Natural killer cell (primary cell): Measurements from ENCODE around the gene COL4A1. TPM values are rescaled to one million over a fixed set of nuclear protein-coding genes. Genes with fewer than 3 reads are reported as not detected.

ENCODE experiments used
- ATAC-seq, 3 donors: fragments of 150-1000 bp in 2 of 3; fragments of 200-7000 bp in 1 of 3; cut with Tn5 transposase; 1 replicate in 1 of 3; 2 replicates in 2 of 3; pipeline ENCODE4 v1.10.0; 2021; ENCODE audit warnings: mild to moderate bottlenecking in 2 of 3, moderate library complexity in 2 of 3
- DNase-seq, 2 donors: peaks; one replicate each; pipeline versions ENCODE4 v3.0.0 to v3.0.0-alpha.2; 2013 to 2021; ENCODE audit warnings: mixed read lengths in 1 of 2
- H3K27ac ChIP-seq: one replicate; pipeline ENCODE4 v1.5.1; 2013; ENCODE audit warnings: mild to moderate bottlenecking, low read length
- H3K27me3 ChIP-seq: one replicate; pipeline ENCODE4 v1.6.1; 2013; ENCODE audit warnings: low read length; ENCODE audit not compliant: control insufficient read depth, insufficient read depth
- H3K36me3 ChIP-seq: one replicate; pipeline ENCODE4 v1.6.1; 2013; ENCODE audit warnings: low read length; ENCODE audit not compliant: control insufficient read depth, insufficient read depth
- H3K4me1 ChIP-seq: one replicate; pipeline ENCODE4 v1.6.1; 2013; ENCODE audit warnings: low read length; ENCODE audit not compliant: control insufficient read depth, insufficient read depth
- H3K4me3 ChIP-seq: one replicate; pipeline ENCODE4 v1.5.1; 2013; ENCODE audit warnings: low read length
- H3K9me3 ChIP-seq: one replicate; pipeline ENCODE4 v1.6.1; 2013; ENCODE audit warnings: low read length; ENCODE audit not compliant: control insufficient read depth, insufficient read depth
- H3K27ac Mint-ChIP-seq, 2 donors: one replicate each; pipeline ENCODE4 v1.8.0; 2022; ENCODE audit warnings: mild to moderate bottlenecking in 2 of 2, mixed read lengths in 2 of 2, moderate library complexity in 1 of 2
- H3K27me3 Mint-ChIP-seq, 2 donors: one replicate each; pipeline ENCODE4 v1.8.0; 2022; ENCODE audit warnings: low read depth in 2 of 2, mixed read lengths in 2 of 2
- H3K36me3 Mint-ChIP-seq: one replicate; pipeline ENCODE4 v1.8.0; 2022; ENCODE audit warnings: mixed read lengths
- H3K4me1 Mint-ChIP-seq, 2 donors: one replicate each; pipeline ENCODE4 v1.8.0; 2022; ENCODE audit warnings: mixed read lengths in 2 of 2
- H3K4me3 Mint-ChIP-seq: one replicate; pipeline ENCODE4 v1.8.0; 2022; ENCODE audit warnings: mild to moderate bottlenecking, moderate library complexity, mixed read lengths
- H3K9me3 Mint-ChIP-seq, 2 donors: one replicate each; pipeline ENCODE4 v1.8.0; 2022; ENCODE audit warnings: mixed read lengths in 2 of 2
- WGBS: methylation state at CpG from one replicate; pipeline ENCODE4 v1.1.7; 2013; ENCODE audit warnings: missing lambda C conversion rate; ENCODE audit not compliant: insufficient coverage; 5-methylcytosine and 5-hydroxymethylcytosine counted together
- intact Hi-C: fragments of 100-400 bp; cut with micrococcal nuclease; formaldehyde crosslinking; loops from one replicate; pipeline ENCODE4 v1.14.2; 2022
- total RNA-seq, 4 donors: library from RNA; stranded (reverse); fragments of 120-200 nt in 1 of 4; gene quantifications; one replicate each; pipeline versions ENCODE4 v1.2.3 to v1.2.4, GENCODE V29; 2013 to 2022
- TF ChIP-seq, protein P1 (sequence below): fragments of 200-600 bp; IDR thresholded peaks from one replicate; pipeline ENCODE4 v1.8.0; 2022; ENCODE audit warnings: antibody characterized with exemption

The COL4A1 gene
- total RNA-seq, 3 donors from 2014 or later (not counting 1 experiment from before 2014, with no cell fraction given) = not detected

DNA sequence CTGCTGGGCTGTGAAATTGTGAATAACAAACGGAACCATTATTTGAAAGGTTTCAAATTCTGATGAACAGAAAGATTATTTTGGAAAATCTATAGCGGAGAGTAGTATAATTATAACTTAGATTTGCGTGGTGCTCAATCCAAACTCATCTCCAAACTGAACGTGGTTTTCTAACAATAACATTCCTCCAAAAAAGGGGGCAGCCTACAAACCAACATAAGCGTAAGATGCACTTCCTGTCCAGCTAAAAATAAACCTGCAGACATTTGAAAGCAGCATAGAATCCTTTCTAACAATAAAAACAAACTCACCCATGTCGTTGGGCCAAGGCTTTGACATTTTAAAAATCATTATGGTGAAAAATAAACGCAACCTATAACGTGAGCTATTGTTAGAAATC, 178.4 kb downstream of the COL4A1 start:
- 45% methylated on average over 6 of the region's 8 CpGs for WGBS
- intact Hi-C loops = no loop called here
- no peak overlapping the region for H3K4me3 Mint-ChIP-seq

DNA sequence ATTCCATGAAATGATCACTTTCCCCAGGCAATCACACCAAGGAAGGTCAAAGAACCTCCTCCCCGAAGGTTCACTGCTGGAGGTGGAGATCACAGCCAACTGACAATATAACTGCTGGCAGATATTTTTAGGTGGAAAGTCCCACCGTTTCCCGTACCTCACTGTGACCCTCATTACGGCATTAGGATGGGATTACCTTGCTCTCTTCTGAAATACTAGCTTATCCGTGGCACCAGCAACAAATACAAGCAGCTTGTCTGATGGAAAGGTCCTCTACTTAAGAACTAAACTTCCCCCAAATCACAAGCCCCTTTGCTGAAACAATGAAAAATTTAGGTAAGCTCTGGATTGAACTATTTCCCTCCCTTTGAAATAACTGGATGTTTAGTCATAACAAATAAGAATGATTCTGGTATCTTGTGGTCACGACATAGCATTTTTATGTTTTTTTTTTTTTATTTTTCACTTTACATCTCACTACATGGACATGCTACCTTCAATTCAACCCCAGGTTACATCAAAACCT, 178.9 kb downstream of the COL4A1 start:
- no peak overlapping the region for H3K4me3 Mint-ChIP-seq
- intact Hi-C loops = no loop called here
- no peak overlapping the region for H3K4me3 ChIP-seq
- DNase-seq = no peak
- TF ChIP-seq, protein P1, sequence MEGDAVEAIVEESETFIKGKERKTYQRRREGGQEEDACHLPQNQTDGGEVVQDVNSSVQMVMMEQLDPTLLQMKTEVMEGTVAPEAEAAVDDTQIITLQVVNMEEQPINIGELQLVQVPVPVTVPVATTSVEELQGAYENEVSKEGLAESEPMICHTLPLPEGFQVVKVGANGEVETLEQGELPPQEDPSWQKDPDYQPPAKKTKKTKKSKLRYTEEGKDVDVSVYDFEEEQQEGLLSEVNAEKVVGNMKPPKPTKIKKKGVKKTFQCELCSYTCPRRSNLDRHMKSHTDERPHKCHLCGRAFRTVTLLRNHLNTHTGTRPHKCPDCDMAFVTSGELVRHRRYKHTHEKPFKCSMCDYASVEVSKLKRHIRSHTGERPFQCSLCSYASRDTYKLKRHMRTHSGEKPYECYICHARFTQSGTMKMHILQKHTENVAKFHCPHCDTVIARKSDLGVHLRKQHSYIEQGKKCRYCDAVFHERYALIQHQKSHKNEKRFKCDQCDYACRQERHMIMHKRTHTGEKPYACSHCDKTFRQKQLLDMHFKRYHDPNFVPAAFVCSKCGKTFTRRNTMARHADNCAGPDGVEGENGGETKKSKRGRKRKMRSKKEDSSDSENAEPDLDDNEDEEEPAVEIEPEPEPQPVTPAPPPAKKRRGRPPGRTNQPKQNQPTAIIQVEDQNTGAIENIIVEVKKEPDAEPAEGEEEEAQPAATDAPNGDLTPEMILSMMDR = no peak
- no peaks in the 10 kb centered on the region for H3K9me3 Mint-ChIP-seq
- 65% methylated on average over 6 of the region's 6 CpGs for WGBS
- no peak overlapping the region for H3K27ac Mint-ChIP-seq
- H3K36me3 ChIP-seq = no peaks in the 10 kb centered on the region
- H3K9me3 ChIP-seq = no peaks in the 10 kb centered on the region
- H3K27me3 ChIP-seq = no peaks in the 10 kb centered on the region
- H3K36me3 Mint-ChIP-seq = no peaks in the 10 kb centered on the region
- no peaks in the 10 kb centered on the region for H3K4me1 ChIP-seq
- no peak overlapping the region for H3K27ac ChIP-seq
- H3K4me1 Mint-ChIP-seq = no peaks in the 10 kb centered on the region
- no peak for ATAC-seq
- H3K27me3 Mint-ChIP-seq = peaks cover 7 to 52% of the 10 kb centered on the region in 2 donors

More for the DNA sequence above, 178.4 kb downstream of the COL4A1 start:
- peaks cover 7 to 54% of the 10 kb centered on the region in 2 donors for H3K27me3 Mint-ChIP-seq
- TF ChIP-seq, protein P1 = no peak
- H3K9me3 Mint-ChIP-seq = no peaks in the 10 kb centered on the region
- DNase-seq = no peak
- Histone ChIP-seq H3K36me3 (no peaks in the 10 kb centered on the region), H3K4me1 (no peaks in the 10 kb centered on the region), H3K4me3 (no peak overlapping the region), H3K9me3 (no peaks in the 10 kb centered on the region), H3K27ac (no peak overlapping the region), H3K27me3 (no peaks in the 10 kb centered on the region)
- no peak for ATAC-seq
- no peaks in the 10 kb centered on the region for H3K4me1 Mint-ChIP-seq
- no peaks in the 10 kb centered on the region for H3K36me3 Mint-ChIP-seq
- no peak overlapping the region for H3K27ac Mint-ChIP-seq

DNA sequence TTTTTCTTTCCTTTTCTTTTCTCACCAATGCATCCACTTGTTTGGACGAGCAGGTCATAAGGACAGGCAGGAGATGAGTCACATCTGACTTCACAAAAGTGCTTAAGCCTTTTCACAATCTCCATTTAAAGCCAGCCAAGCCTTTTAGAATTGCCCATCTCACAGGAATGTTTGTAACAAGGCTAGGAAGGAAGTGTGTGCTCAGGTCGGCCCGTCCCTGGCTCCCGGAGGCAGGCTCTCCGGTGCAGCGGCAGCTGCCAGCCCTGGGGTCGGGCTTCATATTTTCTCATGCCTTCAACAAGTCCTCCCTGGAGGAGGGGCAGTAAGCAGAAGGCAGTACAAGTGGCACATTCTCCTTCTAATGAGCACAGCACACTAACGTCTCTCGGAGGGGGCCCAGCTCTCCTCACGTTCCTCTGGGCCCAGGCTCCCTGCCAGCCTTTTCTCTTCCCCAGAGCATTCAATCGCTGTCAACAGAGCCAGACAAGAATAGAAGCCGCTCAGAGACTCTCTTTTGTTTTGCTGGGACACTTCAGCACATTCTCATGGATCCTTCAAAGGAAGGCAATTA, 180.5 kb downstream of the COL4A1 start:
- Histone ChIP-seq H3K27me3 (no peaks in the 10 kb centered on the region), H3K27ac (no peak overlapping the region), H3K9me3 (no peaks in the 10 kb centered on the region), H3K36me3 (no peaks in the 10 kb centered on the region), H3K4me3 (no peak overlapping the region), H3K4me1 (no peaks in the 10 kb centered on the region)
- Mint-ChIP-seq H3K27ac (no peak overlapping the region), H3K36me3 (no peaks in the 10 kb centered on the region), H3K9me3 (no peaks in the 10 kb centered on the region), H3K4me1 (no peaks in the 10 kb centered on the region), H3K27me3 (peaks cover 7 to 52% of the 10 kb centered on the region in 2 donors), H3K4me3 (no peak overlapping the region)
- intact Hi-C loops = no loop called here
- 28% methylated on average over 12 of the region's 12 CpGs for WGBS
- ATAC-seq = no peak
- TF ChIP-seq, protein P1 = no peak
- DNase-seq = no peak
